HG02884 (cell line): ENCODE results near the gene DCUN1D2.

ENCODE experiments used
- ATAC-seq: cut with Tn5 transposase; IDR thresholded peaks from one replicate; pipeline ENCODE4 v1.9.1; 2021; ENCODE audit warnings: mild to moderate bottlenecking, moderate library complexity; ENCODE audit not compliant: unreplicated experiment

DCUN1D2 gene

GRCh38 chr13:113520571-113520970 is 30.1 kb upstream of the DCUN1D2 start:
- ATAC-seq: no peak

GRCh38 chr13:113519556-113519955 is 29.0 kb upstream of the DCUN1D2 start:
- no peak for ATAC-seq

GRCh38 chr13:113518076-113518803 is 27.7 kb upstream of the DCUN1D2 start:
- no peak for ATAC-seq

- no peak for ATAC-seq
These were observed 24.3 kb upstream of the DCUN1D2 start for GRCh38 chr13:113514847-113515246.

- ATAC-seq: no peak
These were observed 23.2 kb upstream of the DCUN1D2 start for GRCh38 chr13:113513761-113514160.

- ATAC-seq: no peak
These were observed 20.9 kb upstream of the DCUN1D2 start for GRCh38 chr13:113511361-113511760.

- ATAC-seq: no peak
These were observed 20.4 kb upstream of the DCUN1D2 start for GRCh38 chr13:113510871-113511270.

- no peak for ATAC-seq
These were observed 19.5 kb upstream of the DCUN1D2 start for GRCh38 chr13:113509989-113510388.

- no peak for ATAC-seq
These were observed 18.2 kb upstream of the DCUN1D2 start for GRCh38 chr13:113508521-113509254.

GRCh38 chr13:113507505-113508345 is 17.2 kb upstream of the DCUN1D2 start:
- no peak for ATAC-seq

GRCh38 chr13:113506871-113507388 is 16.4 kb upstream of the DCUN1D2 start:
- ATAC-seq: no peak

- no peak for ATAC-seq
These were observed 15.6 kb upstream of the DCUN1D2 start for GRCh38 chr13:113506025-113506685.

GRCh38 chr13:113502686-113503085 is 12.2 kb upstream of the DCUN1D2 start:
- no peak for ATAC-seq

GRCh38 chr13:113500530-113501265 is 10.2 kb upstream of the DCUN1D2 start:
- ATAC-seq: no peak

- no peak for ATAC-seq
These were observed 9.4 kb upstream of the DCUN1D2 start for GRCh38 chr13:113499936-113500335.

- no peak for ATAC-seq
These were observed 8.4 kb upstream of the DCUN1D2 start for GRCh38 chr13:113498905-113499304.

GRCh38 chr13:113497217-113497616 is 6.7 kb upstream of the DCUN1D2 start:
- no peak for ATAC-seq

GRCh38 chr13:113495494-113496210 is 5.1 kb upstream of the DCUN1D2 start:
- ATAC-seq: no peak

GRCh38 chr13:113493315-113493951 is 2.9 kb upstream of the DCUN1D2 start:
- ATAC-seq: peak; percentile 28
